Muscle layer of colon (tissue), 2 donors: Measurements from ENCODE around the gene TSPAN4.

Experiments
- H3K27ac ChIP-seq: one replicate; pipeline ENCODE4 v1.7.0; 2013; ENCODE audit warnings: low read depth, mild to moderate bottlenecking, low read length, moderate library complexity
- H3K27me3 ChIP-seq, 2 donors: one replicate each; pipeline ENCODE4 v1.7.0; 2013; ENCODE audit warnings: low read length in 2 of 2, mild to moderate bottlenecking in 2 of 2; ENCODE audit not compliant: insufficient read depth in 2 of 2, control insufficient read depth in 1 of 2
- H3K36me3 ChIP-seq: one replicate; pipeline ENCODE4 v1.7.0; 2013; ENCODE audit warnings: mild to moderate bottlenecking, low read length; ENCODE audit not compliant: insufficient read depth
- H3K4me1 ChIP-seq: one replicate; pipeline ENCODE4 v1.7.0; 2013; ENCODE audit warnings: mild to moderate bottlenecking, low read length; ENCODE audit not compliant: insufficient read depth
- H3K4me3 ChIP-seq, 2 donors: one replicate each; pipeline ENCODE4 v1.7.0; 2013; ENCODE audit warnings: low read length in 2 of 2, low read depth in 1 of 2, mild to moderate bottlenecking in 1 of 2, moderate library complexity in 1 of 2
- H3K9ac ChIP-seq: one replicate; pipeline ENCODE4 v1.7.0; 2013; ENCODE audit warnings: low read length
- H3K9me3 ChIP-seq: one replicate; pipeline ENCODE4 v1.7.0; 2013; ENCODE audit warnings: mild to moderate bottlenecking, low read length
- donor health status: abdominal sarcoma.
- donor health status: Adenocarcinoma of cecum.

TSPAN4 gene

GRCh38 chr11:799641-800316, 42.9 kb upstream of the TSPAN4 start:
- H3K4me1 ChIP-seq: peaks cover 19% of the 10 kb centered on the region

GRCh38 chr11:800473-800872, 42.2 kb upstream of the TSPAN4 start:
- Histone ChIP-seq H3K4me3 (no peak overlapping the region), H3K27me3 (no peaks in the 10 kb centered on the region), H3K27ac (no peak overlapping the region), H3K9ac (no peak overlapping the region), H3K4me1 (peaks cover 20% of the 10 kb centered on the region), H3K36me3 (no peaks in the 10 kb centered on the region), H3K9me3 (no peaks in the 10 kb centered on the region)

More at GRCh38 chr11:799641-800316, 42.9 kb upstream of the TSPAN4 start:
- H3K9me3 ChIP-seq: no peaks in the 10 kb centered on the region
- H3K27me3 ChIP-seq: no peaks in the 10 kb centered on the region
- no peak overlapping the region for H3K27ac ChIP-seq
- H3K4me3 ChIP-seq: no peak overlapping the region
- no peaks in the 10 kb centered on the region for H3K36me3 ChIP-seq
- no peak overlapping the region for H3K9ac ChIP-seq

GRCh38 chr11:801097-801780, 41.4 kb upstream of the TSPAN4 start:
- Histone ChIP-seq H3K4me1 (peaks cover 19% of the 10 kb centered on the region), H3K36me3 (no peaks in the 10 kb centered on the region), H3K27ac (no peak overlapping the region), H3K9me3 (no peaks in the 10 kb centered on the region), H3K9ac (no peak overlapping the region), H3K27me3 (no peaks in the 10 kb centered on the region), H3K4me3 (no peak overlapping the region)

- no peaks in the 10 kb centered on the region for H3K27me3 ChIP-seq
- H3K4me1 ChIP-seq: peaks cover 12% of the 10 kb centered on the region
- no peak overlapping the region for H3K4me3 ChIP-seq
- H3K36me3 ChIP-seq: no peaks in the 10 kb centered on the region
- no peak overlapping the region for H3K9ac ChIP-seq
- H3K9me3 ChIP-seq: no peaks in the 10 kb centered on the region
- no peak overlapping the region for H3K27ac ChIP-seq
These were observed 40.5 kb upstream of the TSPAN4 start for GRCh38 chr11:802018-802617.

- no peak overlapping the region for H3K27ac ChIP-seq
- no peak overlapping the region for H3K4me3 ChIP-seq
- no peaks in the 10 kb centered on the region for H3K9me3 ChIP-seq
- H3K27me3 ChIP-seq: no peaks in the 10 kb centered on the region
- H3K9ac ChIP-seq: no peak overlapping the region
- H3K36me3 ChIP-seq: no peaks in the 10 kb centered on the region
- peaks cover 12% of the 10 kb centered on the region for H3K4me1 ChIP-seq
These were observed 39.8 kb upstream of the TSPAN4 start for GRCh38 chr11:802693-803466.

- Histone ChIP-seq H3K27ac (no peak overlapping the region), H3K36me3 (no peaks in the 10 kb centered on the region), H3K9me3 (no peaks in the 10 kb centered on the region), H3K4me1 (peaks cover 13% of the 10 kb centered on the region), H3K27me3 (no peaks in the 10 kb centered on the region), H3K9ac (no peak overlapping the region), H3K4me3 (no peak overlapping the region)
These were observed 39.2 kb upstream of the TSPAN4 start for GRCh38 chr11:803467-803742.

- Histone ChIP-seq H3K9me3 (no peaks in the 10 kb centered on the region), H3K27me3 (no peaks in the 10 kb centered on the region), H3K27ac (peak overlapping the region; percentile 62), H3K9ac (no peak overlapping the region), H3K4me1 (peaks cover 18% of the 10 kb centered on the region), H3K4me3 (peak overlapping the region; percentile 70 to 73), H3K36me3 (no peaks in the 10 kb centered on the region)
These were observed 38.7 kb upstream of the TSPAN4 start for GRCh38 chr11:803770-804598.

GRCh38 chr11:804599-804964, 38.1 kb upstream of the TSPAN4 start:
- Histone ChIP-seq H3K4me3 (peak overlapping the region; percentile 70 to 73), H3K9me3 (no peaks in the 10 kb centered on the region), H3K27me3 (no peaks in the 10 kb centered on the region), H3K4me1 (peaks cover 18% of the 10 kb centered on the region), H3K27ac (peak overlapping the region; percentile 62), H3K9ac (no peak overlapping the region), H3K36me3 (no peaks in the 10 kb centered on the region)

- no peaks in the 10 kb centered on the region for H3K27me3 ChIP-seq
- no peaks in the 10 kb centered on the region for H3K9me3 ChIP-seq
- peak overlapping the region; percentile 98 for H3K9ac ChIP-seq
- H3K4me1 ChIP-seq: peaks cover 34% of the 10 kb centered on the region
- H3K27ac ChIP-seq: peak overlapping the region; percentile 89
- H3K36me3 ChIP-seq: peaks cover 26% of the 10 kb centered on the region
- peak overlapping the region; percentile 78 to 82 for H3K4me3 ChIP-seq
These were observed 34.0 kb upstream of the TSPAN4 start for GRCh38 chr11:808427-809286.

GRCh38 chr11:809287-810039, 33.2 kb upstream of the TSPAN4 start, which contains the start of gene RPLP2:
Gene RPLP2, plus strand, starts transcription at chr11:809967. Its CDS starts 268 bp downstream, at chr11:810235.
- Histone ChIP-seq H3K4me3 (peak within 1 kb of the TSS; percentile 78 to 82), H3K9me3 (no peaks in the 10 kb centered on the region), H3K9ac (peak within 1 kb of the TSS; percentile 98), H3K27ac (peak within 1 kb of the TSS; percentile 89), H3K36me3 (peaks cover 26% of the 10 kb centered on the region), H3K27me3 (no peaks in the 10 kb centered on the region), H3K4me1 (peaks cover 26% of the 10 kb centered on the region)
